ENCODE data around the gene CXCR4. TPM values are rescaled to one million over a fixed set of nuclear protein-coding genes. Genes with fewer than 3 reads are reported as not detected.

Gene CXCR4
- total and polyA plus RNA-seq, 2 of the 4 experiments (the other 2 are of a cell fraction) = not detected

GRCh38 chr2:136068581-136069227 lies 49.2 kb downstream of the CXCR4 start:
- Histone ChIP-seq H3K18ac (ENCODE audit: low read depth, low read length) (no peak overlapping the region), H3K4me1 (ENCODE audit: control insufficient read depth, insufficient read depth, low read length) (no peaks in the 10 kb centered on the region), H2BK15ac (ENCODE audit: low read depth, low read length) (no peak overlapping the region), H4K8ac (ENCODE audit: low read depth in 2 of 2, low read length in 2 of 2) (no peak overlapping the region), H3K36me3 (ENCODE audit: control insufficient read depth, insufficient read depth, low read length) (no peaks in the 10 kb centered on the region), H2BK120ac (ENCODE audit: low read depth, low read length) (no peak overlapping the region), H4K5ac (ENCODE audit: low read depth, low read length) (no peak overlapping the region), H2BK20ac (ENCODE audit: low read depth, low read length) (no peak overlapping the region), H4K20me1 (ENCODE audit: insufficient read depth, low read length) (no peaks in the 10 kb centered on the region), H2BK5ac (ENCODE audit: low read depth, low read length, poor library complexity, severe bottlenecking) (no peak overlapping the region), H3K23ac (ENCODE audit: low read depth, low read length) (no peak overlapping the region), H3K4me2 (ENCODE audit: low read depth, low read length) (no peak overlapping the region), H3K79me1 (ENCODE audit: low read depth in 1 of 2, low read length in 2 of 2) (no peaks in the 10 kb centered on the region), H2AK5ac (ENCODE audit: low read depth, low read length) (no peak overlapping the region), H4K91ac (ENCODE audit: insufficient read depth, low read depth, low read length) (no peak overlapping the region), H3K9me1 (ENCODE audit: insufficient read depth, low read length) (no peaks in the 10 kb centered on the region), H3K27ac (ENCODE audit: insufficient read depth, low read length) (no peak overlapping the region), H3K9me3 (ENCODE audit: control insufficient read depth, insufficient read depth, low read length) (no peaks in the 10 kb centered on the region), H3K4me3 (ENCODE audit: insufficient read depth, low read depth, low read length) (no peak overlapping the region), H3K56ac (ENCODE audit: extremely low read depth, insufficient read depth, low read length) (no peak overlapping the region), H3K27me3 (ENCODE audit: control insufficient read depth, insufficient read depth, low read length) (peaks cover 6% of the 10 kb centered on the region), H3K9ac (ENCODE audit: low read depth, low read length) (no peak overlapping the region), H2AK9ac (replicated peaks; ENCODE audit: low read depth, low read length, poor library complexity) (no peak overlapping the region), H3K4ac (ENCODE audit: low read depth, low read length) (no peak overlapping the region), H2AFZ (replicated peaks; ENCODE audit: low read length, poor library complexity) (no peak overlapping the region), H3K14ac (replicated peaks; ENCODE audit: low read depth, low read length) (no peak overlapping the region)
- TF ChIP-seq BHLHE40 (IDR thresholded peaks at IDR 0.05; ENCODE audit: low read depth, low read length) = no peak
- TF ChIP-seq CEBPB (IDR thresholded peaks at IDR 0.05; ENCODE audit: low read depth, low read length) = no peak
- TF ChIP-seq FOS (IDR thresholded peaks at IDR 0.05; ENCODE audit: low read depth, low read length) = no peak
- no peak for TF ChIP-seq POLR2A (IDR thresholded peaks at IDR 0.05; ENCODE audit: low read depth, low read length)
- no peak for TF ChIP-seq MXI1 (IDR thresholded peaks at IDR 0.05; ENCODE audit: borderline replicate concordance, low read depth, low read length)
- CTCF ChIA-PET = no interaction called here
- no peak for ATAC-seq (ENCODE audit: low read depth)
- POLR2A ChIA-PET (ENCODE audit: unreplicated experiment) = no interaction called here
- BruUV-seq (replicated peaks) = no TSS peak
- no CpG with 5 or more reads among the region's 4 CpGs for WGBS, 2 experiments (ENCODE audit: extremely low coverage in 2 of 2, insufficient read length in 1 of 2)
- DNase-seq = no peak
- dilution Hi-C loops (cut with HindIII; ENCODE audit: low sequenced_read_pairs, unreplicated experiment) = no loop called here
- intact Hi-C loops (cut with micrococcal nuclease) = no loop called here
- in situ Hi-C loops (cut with MboI; ENCODE audit: low sequenced_read_pairs) = no loop called here
